D721Med (cell line): ENCODE results near the gene DYRK1A.
"Not testable (repeated sequence)": the region's sequence is repeated elsewhere in the genome, so short reads cannot be mapped to it uniquely, and the experiment has no call there.

Experiments
- DNase-seq: peaks from one replicate; pipeline ENCODE4 v3.0.0; 2011; ENCODE audit warnings: low spot score; ENCODE audit not compliant: insufficient read length
- FAIRE-seq: peaks from 2 replicates; lab custom pipeline; 2011; peaks lifted over from hg19 to GRCh38; lab: Jason Lieb, UNC
- CTCF ChIP-seq: IDR thresholded peaks from 2 replicates; pipeline ENCODE4 v1.5.1; 2012; ENCODE audit warnings: mild to moderate bottlenecking, control low read depth; ENCODE audit not compliant: insufficient read depth; ENCODE audit errors: missing control alignments

Gene DYRK1A

GRCh38 chr21:37366482-37367316, at the start of gene DYRK1A:
Gene DYRK1A, plus strand, starts transcription at chr21:37366773. Its CDS starts 53,602 bp downstream, at chr21:37420375.
- peak; percentile 84 for DNase-seq
- FAIRE-seq, result no peak
- TF ChIP-seq CTCF, result no peak

GRCh38 chr21:37319551-37319950, 47.0 kb upstream of the DYRK1A start:
- no peak for TF ChIP-seq CTCF
- FAIRE-seq (no peak), DNase-seq (no peak)

GRCh38 chr21:37322084-37322483, 44.5 kb upstream of the DYRK1A start:
- FAIRE-seq, result no peak
- no peak for DNase-seq
- no peak for TF ChIP-seq CTCF

- no peak for DNase-seq
- TF ChIP-seq CTCF, result no peak
- FAIRE-seq, result no peak
These were observed 42.0 kb upstream of the DYRK1A start for GRCh38 chr21:37324558-37324957.

- DNase-seq, FAIRE-seq: not testable (repeated sequence)
These were observed 38.4 kb upstream of the DYRK1A start for GRCh38 chr21:37328147-37328546.

- no peak for TF ChIP-seq CTCF
- no peak for FAIRE-seq
- DNase-seq, result no peak
These were observed 35.2 kb upstream of the DYRK1A start for GRCh38 chr21:37331411-37331810.

- no peak for TF ChIP-seq CTCF
- no peak for FAIRE-seq
- no peak for DNase-seq
These were observed 31.5 kb upstream of the DYRK1A start for GRCh38 chr21:37335053-37335452.
